H1 (cell line): Measurements from ENCODE around the gene PMFBP1. TPM values are rescaled to one million over a fixed set of nuclear protein-coding genes. Genes with fewer than 3 reads are reported as not detected.
A peak's percentile ranks its signal among the peaks of the same experiment; 100 is the strongest.

ENCODE experiments used
- CTCF ChIA-PET: fragments of 300-600 bp; sonication (Branson Sonifier 250); formaldehyde crosslinking; loops from one replicate; lab custom pipeline; 2021; ENCODE audit not compliant: partially characterized antibody; lab: Charles Lee
- POLR2A ChIA-PET: fragments of 300-600 bp; sonication (Branson Sonifier 250); formaldehyde crosslinking; loops from one replicate; lab custom pipeline; 2021; ENCODE audit warnings: inconsistent platforms; ENCODE audit not compliant: partially characterized antibody; lab: Charles Lee
- DNase-seq, 2 experiments: peaks; one replicate each; pipeline versions ENCODE4 v3.0.0 to v3.0.0-alpha.2; 2010 to 2022; ENCODE audit warnings: low spot score in 2 of 2, low read depth in 1 of 2, mixed read lengths in 1 of 2
- FAIRE-seq: peaks from 2 replicates; lab custom pipeline; 2011; peaks lifted over from hg19 to GRCh38; lab: Jason Lieb, UNC
- H2AFZ ChIP-seq: 2 replicates; pipeline ENCODE4 v1.8.1; 2012; ENCODE audit warnings: low read length, inconsistent platforms
- H2AK5ac ChIP-seq: 2 replicates; pipeline ENCODE4 v1.6.1; 2013; ENCODE audit warnings: low read depth, low read length
- H2BK120ac ChIP-seq: replicated peaks from 2 replicates; pipeline ENCODE3; 2013; ENCODE audit warnings: low read depth, low read length, inconsistent platforms
- H2BK12ac ChIP-seq: 2 replicates; pipeline ENCODE4 v1.6.1; 2013; ENCODE audit warnings: low read depth, low read length
- H2BK15ac ChIP-seq: 2 replicates; pipeline ENCODE4 v1.6.1; 2013; ENCODE audit warnings: low read length
- H2BK20ac ChIP-seq: 2 replicates; pipeline ENCODE4 v1.6.1; 2013; ENCODE audit warnings: low read length
- H2BK5ac ChIP-seq: 2 replicates; pipeline ENCODE4 v1.6.1; 2013; ENCODE audit warnings: low read depth, low read length
- H3K14ac ChIP-seq: 2 replicates; pipeline ENCODE4 v1.6.1; 2013; ENCODE audit warnings: inconsistent platforms; ENCODE audit not compliant: insufficient read length
- H3K18ac ChIP-seq: 2 replicates; pipeline ENCODE4 v1.6.1; 2013; ENCODE audit warnings: low read length; ENCODE audit errors: extremely low read depth
- H3K23ac ChIP-seq: 2 replicates; pipeline ENCODE4 v1.6.1; 2013; ENCODE audit warnings: inconsistent platforms; ENCODE audit not compliant: insufficient read length
- H3K23me2 ChIP-seq: 2 replicates; pipeline ENCODE4 v1.6.1; 2013; ENCODE audit warnings: low read depth, low read length
- H3K27ac ChIP-seq: 2 replicates; pipeline ENCODE4 v1.6.1; 2011; ENCODE audit warnings: low read depth, low read length, inconsistent platforms
- H3K27me3 ChIP-seq, 4 experiments: replicated peaks in 1 of 4; 1 replicate in 1 of 4; 2 replicates in 3 of 4; pipeline versions ENCODE4 v1.6.1 to v1.8.1; 2011 to 2013; ENCODE audit warnings: low read length in 3 of 4, mild to moderate bottlenecking in 3 of 4, inconsistent platforms in 2 of 4, mixed read lengths in 2 of 4, moderate library complexity in 1 of 4; ENCODE audit not compliant: control insufficient read depth in 3 of 4, insufficient read depth in 3 of 4; ENCODE audit errors: extremely low read depth in 1 of 4
- H3K36me3 ChIP-seq, 4 experiments: 2 replicates each; pipeline versions ENCODE4 v1.6.1 to v1.8.1; 2011 to 2013; ENCODE audit warnings: mild to moderate bottlenecking in 4 of 4, low read length in 3 of 4, moderate library complexity in 2 of 4, control low read depth in 1 of 4, inconsistent platforms in 1 of 4; ENCODE audit not compliant: insufficient read depth in 4 of 4, control insufficient read depth in 2 of 4
- H3K4ac ChIP-seq: replicated peaks from 2 replicates; pipeline ENCODE3; 2013; ENCODE audit warnings: low read length, low read depth, mixed read lengths, inconsistent platforms; ENCODE audit not compliant: insufficient read length
- H3K4me1 ChIP-seq, 4 experiments: replicated peaks in 1 of 4; 1 replicate in 1 of 4; 2 replicates in 3 of 4; pipeline versions ENCODE4 v1.6.1 to v1.8.1; 2011 to 2013; ENCODE audit warnings: low read length in 3 of 4, inconsistent platforms in 2 of 4, mixed read lengths in 1 of 4; ENCODE audit not compliant: insufficient read depth in 4 of 4, control insufficient read depth in 3 of 4
- H3K4me2 ChIP-seq, 2 experiments: 2 replicates each; pipeline versions ENCODE4 v1.6.1 to v1.8.1; 2011 to 2013; ENCODE audit warnings: low read depth in 2 of 2, low read length in 2 of 2, control low read depth in 1 of 2, inconsistent platforms in 1 of 2, mild to moderate bottlenecking in 1 of 2; ENCODE audit not compliant: insufficient read depth in 1 of 2
- H3K4me3 ChIP-seq, 4 experiments: fragments of 200-600, 300-600 bp in 1 of 4; sonication (generic), shearing (Covaris generic), sonication (Bioruptor Twin) in 1 of 4; 2 replicates each; pipeline versions ENCODE4 v1.5.1 to v1.8.1; 2011 to 2016; ENCODE audit warnings: low read length in 4 of 4, low read depth in 3 of 4, control low read depth in 2 of 4, inconsistent platforms in 2 of 4, mild to moderate bottlenecking in 2 of 4, mixed read lengths in 1 of 4, moderate library complexity in 1 of 4; ENCODE audit not compliant: insufficient read depth in 2 of 4; ENCODE audit errors: extremely low read depth in 1 of 4
- H3K56ac ChIP-seq: replicated peaks from 2 replicates; pipeline ENCODE3; 2013; ENCODE audit warnings: low read depth, mild to moderate bottlenecking, mixed read lengths, low read length, inconsistent platforms; ENCODE audit not compliant: insufficient read length
- H3K79me1 ChIP-seq: 2 replicates; pipeline ENCODE4 v1.6.1; 2013; ENCODE audit warnings: low read depth, low read length, control low read depth
- H3K79me2 ChIP-seq, 2 experiments: 2 replicates each; pipeline versions ENCODE4 v1.6.1 to v1.8.1; 2012 to 2013; ENCODE audit warnings: low read length in 2 of 2, mild to moderate bottlenecking in 2 of 2, inconsistent platforms in 1 of 2; ENCODE audit not compliant: insufficient read depth in 2 of 2, control insufficient read depth in 1 of 2
- H3K9ac ChIP-seq, 4 experiments: replicated peaks in 1 of 4; 1 replicate in 1 of 4; 2 replicates in 3 of 4; pipeline versions ENCODE4 v1.6.1 to v1.8.1; 2011 to 2013; ENCODE audit warnings: low read depth in 3 of 4, low read length in 3 of 4, control low read depth in 2 of 4, mild to moderate bottlenecking in 2 of 4, moderate library complexity in 2 of 4, inconsistent platforms in 1 of 4; ENCODE audit errors: extremely low read depth in 1 of 4
- H3K9me3 ChIP-seq, 2 experiments: 2 replicates each; pipeline versions ENCODE4 v1.6.1 to v1.8.1; 2012 to 2013; ENCODE audit warnings: mild to moderate bottlenecking in 2 of 2, moderate library complexity in 2 of 2, control low read depth in 1 of 2, inconsistent platforms in 1 of 2, low read depth in 1 of 2, low read length in 1 of 2, mixed read lengths in 1 of 2; ENCODE audit not compliant: insufficient read depth in 2 of 2
- H4K20me1 ChIP-seq, 2 experiments: replicated peaks in 1 of 2; 2 replicates each; pipeline versions ENCODE3 to v1.8.1; 2011 to 2013; ENCODE audit warnings: inconsistent platforms in 2 of 2, low read length in 2 of 2, mild to moderate bottlenecking in 1 of 2; ENCODE audit not compliant: insufficient read depth in 2 of 2, control insufficient read depth in 1 of 2
- H4K5ac ChIP-seq: 2 replicates; pipeline ENCODE4 v1.6.1; 2013; ENCODE audit warnings: low read length, low read depth, mixed read lengths, inconsistent platforms; ENCODE audit not compliant: insufficient read length
- H4K8ac ChIP-seq: 2 replicates; pipeline ENCODE4 v1.8.0; 2013; ENCODE audit warnings: mild to moderate bottlenecking, moderate library complexity, low read length, inconsistent platforms; ENCODE audit not compliant: insufficient read depth; ENCODE audit errors: extremely low read depth
- H4K91ac ChIP-seq: replicated peaks from 2 replicates; pipeline ENCODE3; 2013; ENCODE audit warnings: low read length, mixed read lengths, inconsistent platforms; ENCODE audit not compliant: insufficient read length
- BACH1 ChIP-seq: IDR thresholded peaks from 2 replicates; pipeline ENCODE4 v1.6.1; 2012; ENCODE audit warnings: low read length, improper control_type of control experiment
- CEBPB ChIP-seq: IDR thresholded peaks from 2 replicates; pipeline ENCODE4 v1.6.1; 2012; ENCODE audit warnings: low read depth, low read length
- CTBP2 ChIP-seq: IDR thresholded peaks from 2 replicates; pipeline ENCODE4 v1.7.0; 2011; ENCODE audit warnings: borderline replicate concordance, mild to moderate bottlenecking, moderate library complexity, mixed read lengths, low read length; ENCODE audit not compliant: insufficient read depth, insufficient read length
- EP300 ChIP-seq, 2 experiments: IDR thresholded peaks; 1 replicate in 1 of 2; 2 replicates in 1 of 2; pipeline ENCODE4 v1.6.1; 2011 to 2012; ENCODE audit warnings: low read depth in 2 of 2, low read length in 2 of 2, mild to moderate bottlenecking in 2 of 2, borderline replicate concordance in 1 of 2, inconsistent platforms in 1 of 2, moderate library complexity in 1 of 2
- FOSL1 ChIP-seq: IDR thresholded peaks from 2 replicates; pipeline ENCODE4 v1.6.1; 2011; ENCODE audit warnings: mild to moderate bottlenecking, low read depth, low read length, moderate library complexity; ENCODE audit not compliant: insufficient read depth
- NANOG ChIP-seq: IDR thresholded peaks from 2 replicates; pipeline ENCODE4 v1.6.1; 2011; ENCODE audit warnings: low read length, low read depth, mild to moderate bottlenecking, inconsistent platforms; ENCODE audit not compliant: insufficient read depth, poor library complexity, severe bottlenecking
- RAD21 ChIP-seq, 2 experiments: IDR thresholded peaks in 1 of 2; conservative IDR thresholded peaks in 1 of 2; 2 replicates each; pipeline ENCODE4 v1.6.1; 2011; ENCODE audit warnings: low read depth in 2 of 2, low read length in 2 of 2, improper control_type of control experiment in 1 of 2, inconsistent platforms in 1 of 2, mild to moderate bottlenecking in 1 of 2, moderate library complexity in 1 of 2
- SP2 ChIP-seq: IDR thresholded peaks from 2 replicates; pipeline ENCODE4 v1.6.1; 2012; ENCODE audit warnings: mild to moderate bottlenecking, low read length, inconsistent platforms
- TAF1 ChIP-seq: IDR thresholded peaks from 2 replicates; pipeline ENCODE4 v1.6.1; 2011; ENCODE audit warnings: mild to moderate bottlenecking, low read depth, low read length
- WGBS, 2 experiments: shearing (Covaris generic) in 1 of 2; methylation state at CpG; one replicate each; pipeline versions ENCODE4 v1.1.6 to v1.1.7; 2013 to 2015; ENCODE audit warnings: low lambda C conversion rate in 2 of 2, mixed read lengths in 2 of 2, inconsistent platforms in 1 of 2, low coverage in 1 of 2, missing lambda C conversion rate in 1 of 2; ENCODE audit not compliant: insufficient replicate concordance in 2 of 2, insufficient coverage in 1 of 2, insufficient read length in 1 of 2; ENCODE audit errors: extremely low coverage in 1 of 2, missing lambda C conversion rate in 1 of 2; 5-methylcytosine and 5-hydroxymethylcytosine counted together
- polyA plus RNA-seq, 7 experiments: library from polyadenylated mRNA; depleted of rRNA in 3 of 7; stranded (reverse) in 5 of 7; unstranded in 2 of 7; fragments of >200 nt in 5 of 7; fragments of 200-250 nt in 2 of 7; gene quantifications; 1 replicate in 5 of 7; 2 replicates in 1 of 7; 4 replicates in 1 of 7; pipeline versions ENCODE4 v1.2.1 to v1.2.3, GENCODE V29; 2011 to 2013; ENCODE audit warnings: missing spikeins in 2 of 7, mixed read lengths in 2 of 7
- total RNA-seq: library from RNA; stranded (reverse); fragmentation: NEBNext Ultra II Directional; extraction: Animal tissue kit (Norgen Biotek cat#: 25700); gene quantifications from 2 replicates; pipeline ENCODE4 v1.2.1, GENCODE V29; 2021

PMFBP1 gene
- total and polyA plus RNA-seq, 2 of the 8 experiments (the other 6 are each of a cell fraction or from before 2014, with no cell fraction given), result 0.32 to 1.6 TPM

- H3K4me1 ChIP-seq, result no peaks in the 10 kb centered on the region
- no peaks in the 10 kb centered on the region for H3K36me3 ChIP-seq
- no peak overlapping the region for H4K91ac ChIP-seq
- H2BK20ac ChIP-seq, result no peak overlapping the region
- H3K9me3 ChIP-seq, result no peaks in the 10 kb centered on the region
- H2AFZ ChIP-seq, result no peak overlapping the region
- H3K9ac ChIP-seq, result no peak overlapping the region
- H3K4ac ChIP-seq, result no peak overlapping the region
- CTCF ChIA-PET, result interaction anchor here (0.8 to 4.1 kb wide), 16 partner anchors 9 to 708 kb away, joined by 3 to 43 read pairs (median 5); no protein-coding TSS in a partner anchor
- no peaks in the 10 kb centered on the region; the same call in 1 of the 2 replicates for H3K23me2 ChIP-seq
- no peak overlapping the region for H2BK12ac ChIP-seq
- no peak overlapping the region for H2AK5ac ChIP-seq
- no peak overlapping the region for H2BK15ac ChIP-seq
- H3K23ac ChIP-seq, result no peak overlapping the region
- no peak overlapping the region for H2BK5ac ChIP-seq
- H4K5ac ChIP-seq, result no peak overlapping the region
- no peak overlapping the region for H3K4me3 ChIP-seq
- no peak overlapping the region for H3K56ac ChIP-seq
- DNase-seq, result no peak
- no peak overlapping the region for H3K4me2 ChIP-seq
- H4K20me1 ChIP-seq, result no peaks in the 10 kb centered on the region
- FAIRE-seq, result no peak
- no peak overlapping the region for H3K18ac ChIP-seq
- H3K79me2 ChIP-seq, result no peaks in the 10 kb centered on the region
- H3K27ac ChIP-seq, result no peak overlapping the region
- H3K27me3 ChIP-seq, result no peaks in the 10 kb centered on the region
- WGBS, 2 experiments, result 76% methylated on average over 8 of the region's 8 CpGs; no CpG with 5 or more reads in 1 of the 2 experiments
- peak overlapping the region; percentile 57; the same call in 1 of the 2 replicates for H4K8ac ChIP-seq
- H2BK120ac ChIP-seq, result no peak overlapping the region
- POLR2A ChIA-PET, result interaction anchor here (0.9 to 1.8 kb wide), 4 partner anchors 12 to 248 kb away, joined by 3 to 8 read pairs (median 6); no protein-coding TSS in a partner anchor
- H3K79me1 ChIP-seq, result no peaks in the 10 kb centered on the region
- H3K14ac ChIP-seq, result no peak overlapping the region
- TF ChIP-seq EP300 (IDR thresholded peaks at IDR 0.05; ENCODE audit: borderline replicate concordance in 1 of 2, low read depth in 2 of 2, low read length in 2 of 2), result no peak
- no peak for TF ChIP-seq FOSL1
- no peak for TF ChIP-seq NANOG
- TF ChIP-seq RAD21 (IDR thresholded peaks at IDR 0.05 in 1 of 2, conservative IDR thresholded peaks at IDR 0.05 in 1 of 2; ENCODE audit: low read depth in 2 of 2, low read length in 2 of 2), result peak; percentile 47 to 68
- no peak for TF ChIP-seq BACH1
- peak; percentile 92 for TF ChIP-seq CEBPB
- TF ChIP-seq CTBP2, result no peak
- no peak for TF ChIP-seq SP2
- TF ChIP-seq TAF1, result no peak
Measured at GRCh38 chr16:72149676-72150464, 22.1 kb downstream of the PMFBP1 start.
